B cell (primary cell): ENCODE data around the gene B3GAT3. TPM values are rescaled to one million over a fixed set of nuclear protein-coding genes. Genes with fewer than 3 reads are reported as not detected.

Experiments
- ATAC-seq: fragments of 200-7000 bp; cut with Tn5 transposase; one replicate; pipeline ENCODE4 v1.10.0; 2021; ENCODE audit warnings: low read depth, mild to moderate bottlenecking, moderate number of reproducible peaks, moderate library complexity
- CTCF ChIA-PET: fragments of 350-600 bp; sonication (Branson Sonifier 250); formaldehyde crosslinking; loops from one replicate; lab custom pipeline; 2021; ENCODE audit warnings: antibody characterized with exemption, inconsistent platforms; lab: Charles Lee
- POLR2A ChIA-PET: fragments of 350-600 bp; sonication (Branson Sonifier 250); formaldehyde crosslinking; loops from one replicate; lab custom pipeline; 2021; ENCODE audit warnings: antibody characterized with exemption; lab: Charles Lee
- DNase-seq: peaks from one replicate; pipeline ENCODE4 v3.0.0; 2013
- H2AFZ ChIP-seq: 2 replicates; pipeline ENCODE4 v1.6.1; 2012; ENCODE audit warnings: mild to moderate bottlenecking, low read depth, low read length; ENCODE audit not compliant: insufficient read depth, poor library complexity, severe bottlenecking
- H3K27ac ChIP-seq, 2 donors: 1 replicate in 1 of 2; 2 replicates in 1 of 2; pipeline ENCODE4 v1.5.1; 2012 to 2013; ENCODE audit warnings: low read length in 2 of 2, mild to moderate bottlenecking in 2 of 2, moderate library complexity in 1 of 2
- H3K27me3 ChIP-seq, 4 experiments: fragments of 200-600 bp in 1 of 4; sonication (generic) in 1 of 4; replicated peaks in 1 of 4; 1 replicate in 2 of 4; 2 replicates in 2 of 4; pipeline versions ENCODE4 v1.6.1 to v1.7.0; 2013 to 2016; ENCODE audit warnings: low read length in 3 of 4, mild to moderate bottlenecking in 2 of 4, mixed read lengths in 1 of 4, moderate library complexity in 1 of 4; ENCODE audit not compliant: insufficient read depth in 4 of 4, control insufficient read depth in 3 of 4; ENCODE audit errors: control extremely low read depth in 1 of 4
- H3K36me3 ChIP-seq, 2 experiments: replicated peaks in 1 of 2; 1 replicate in 1 of 2; 2 replicates in 1 of 2; pipeline versions ENCODE4 v1.6.1 to v1.7.1; 2013; ENCODE audit warnings: low read length in 1 of 2; ENCODE audit not compliant: insufficient read depth in 2 of 2, control insufficient read depth in 1 of 2; ENCODE audit errors: control extremely low read depth in 1 of 2, extremely low read depth in 1 of 2
- H3K4me1 ChIP-seq, 2 donors: fragments of 200-600 bp in 1 of 2; sonication (generic) in 1 of 2; 1 replicate in 1 of 2; 2 replicates in 1 of 2; pipeline versions ENCODE4 v1.5.1 to v1.6.1; 2013 to 2017; ENCODE audit warnings: low read length in 2 of 2; ENCODE audit not compliant: control insufficient read depth in 2 of 2, insufficient read depth in 2 of 2
- H3K4me2 ChIP-seq: replicated peaks from 2 replicates; pipeline ENCODE3; 2012; ENCODE audit warnings: mild to moderate bottlenecking, low read depth, low read length; ENCODE audit not compliant: poor library complexity, severe bottlenecking
- H3K4me3 ChIP-seq, 5 experiments: fragments of 200-600 bp in 1 of 5; sonication (generic) in 1 of 5; 1 replicate in 3 of 5; 2 replicates in 2 of 5; pipeline versions ENCODE4 v1.5.1 to v1.7.0; 2011 to 2016; ENCODE audit warnings: low read length in 4 of 5, mild to moderate bottlenecking in 4 of 5, low read depth in 2 of 5, control low read depth in 1 of 5, moderate library complexity in 1 of 5; ENCODE audit not compliant: insufficient read depth in 1 of 5; ENCODE audit errors: control extremely low read depth in 1 of 5, extremely low read depth in 1 of 5
- H3K79me2 ChIP-seq: fragments of 200-600 bp; sonication (generic); one replicate; pipeline ENCODE4 v1.6.0; 2016; ENCODE audit warnings: low read length; ENCODE audit not compliant: control insufficient read depth, insufficient read depth
- H3K9ac ChIP-seq: fragments of 200-600 bp; sonication (generic); 2 replicates; pipeline ENCODE4 v1.6.1; 2017; ENCODE audit warnings: mild to moderate bottlenecking, low read length, moderate library complexity
- H3K9me3 ChIP-seq, 3 donors: one replicate each; pipeline versions ENCODE4 v1.6.1 to v1.7.1; 2013; ENCODE audit warnings: low read length in 2 of 3; ENCODE audit not compliant: control insufficient read depth in 2 of 3, insufficient read depth in 1 of 3; ENCODE audit errors: control extremely low read depth in 1 of 3
- H4K20me1 ChIP-seq: 2 replicates; pipeline ENCODE4 v1.6.0; 2012; ENCODE audit warnings: mild to moderate bottlenecking, low read length; ENCODE audit not compliant: insufficient read depth, control insufficient read depth, poor library complexity, severe bottlenecking
- H3K27ac Mint-ChIP-seq: one replicate; pipeline ENCODE4 v1.8.0; 2021; ENCODE audit warnings: mixed read lengths
- H3K27me3 Mint-ChIP-seq: one replicate; pipeline ENCODE4 v1.8.0; 2021; ENCODE audit warnings: mixed read lengths
- H3K4me1 Mint-ChIP-seq: one replicate; pipeline ENCODE4 v1.8.0; 2021; ENCODE audit warnings: mixed read lengths
- H3K4me3 Mint-ChIP-seq: one replicate; pipeline ENCODE4 v1.8.0; 2021; ENCODE audit warnings: mixed read lengths
- H3K9me3 Mint-ChIP-seq: one replicate; pipeline ENCODE4 v1.8.0; 2022; ENCODE audit warnings: mixed read lengths; ENCODE audit not compliant: insufficient read depth
- CTCF ChIP-seq: fragments of 200-600 bp; IDR thresholded peaks from one replicate; pipeline ENCODE4 v1.8.0; 2022; ENCODE audit warnings: antibody characterized with exemption, mild to moderate bottlenecking
- EZH2 ChIP-seq: IDR thresholded peaks from 2 replicates; pipeline ENCODE4 v1.6.1; 2012; ENCODE audit warnings: borderline replicate concordance, low read depth, mild to moderate bottlenecking, moderate library complexity, low read length; ENCODE audit not compliant: insufficient read depth, poor library complexity, severe bottlenecking
- WGBS: methylation state at CpG from one replicate; pipeline ENCODE4 v1.1.5; 2013; ENCODE audit warnings: missing lambda C conversion rate; ENCODE audit not compliant: insufficient coverage; 5-methylcytosine and 5-hydroxymethylcytosine counted together
- intact Hi-C: fragments of 100-400 bp; cut with micrococcal nuclease; formaldehyde crosslinking; loops from one replicate; pipeline ENCODE4 v1.10.0; 2022
- polyA plus RNA-seq: library from polyadenylated mRNA; depleted of rRNA; stranded (reverse); fragments of >200 nt; gene quantifications from 2 replicates; pipeline ENCODE4 v1.2.3, GENCODE V29; 2012
- total RNA-seq, 2 donors: library from RNA; stranded (reverse); fragments of 120-200 nt in 1 of 2; gene quantifications; 1 replicate in 1 of 2; 2 replicates in 1 of 2; pipeline versions ENCODE4 v1.2.3 to v1.2.4, GENCODE V29; 2013 to 2022

B3GAT3 gene
- total and polyA plus RNA-seq, 2 donors (not counting 1 experiment from before 2014, with no cell fraction given): 66.6 to 89.3 TPM

- Histone ChIP-seq H3K9me3 (no peaks in the 10 kb centered on the region), H3K9ac (no peak overlapping the region), H4K20me1 (peaks cover 9% of the 10 kb centered on the region), H3K4me2 (no peak overlapping the region), H2AFZ (no peak overlapping the region), H3K4me1 (peaks cover 24 to 32% of the 10 kb centered on the region in 2 donors), H3K79me2 (peaks cover 73% of the 10 kb centered on the region), H3K27me3 (no peaks in the 10 kb centered on the region), H3K36me3 (peaks cover 0 to 39% of the 10 kb centered on the region in 2 experiments), H3K27ac (no peak overlapping the region), H3K4me3 (no peak overlapping the region)
- intact Hi-C loops: loop anchor here (2.0 kb wide), 1 partner anchor 35 kb away; the partner anchor contains the start of genes EML3 and ROM1
- Mint-ChIP-seq H3K4me3 (no peak overlapping the region), H3K9me3 (no peaks in the 10 kb centered on the region), H3K27ac (no peak overlapping the region), H3K4me1 (peaks cover 30% of the 10 kb centered on the region), H3K27me3 (no peaks in the 10 kb centered on the region)
- 90% methylated on average over 5 of the region's 6 CpGs for WGBS
- ATAC-seq (no peak), DNase-seq (no peak)
- no peak for TF ChIP-seq CTCF
- TF ChIP-seq EZH2: no peak
- POLR2A ChIA-PET: interaction anchor here (1.0 to 4.7 kb wide), 4 partner anchors 17 to 62 kb away, joined by 3 to 32 read pairs (median 6); partner anchors contain the start of genes C11orf98, CSKMT, LBHD1 and TUT1
- CTCF ChIA-PET: interaction anchor here (1.5 kb wide), 1 partner anchor 32 kb away, joined by 3 read pairs; no protein-coding TSS in a partner anchor
Measured at GRCh38 chr11:62647609-62648005, 25.8 kb upstream of the B3GAT3 start.
